ENCODE measurements around the gene GLT1D1. TPM values are rescaled to one million over a fixed set of nuclear protein-coding genes. Genes with fewer than 3 reads are reported as not detected.

Gene GLT1D1
- total RNA-seq, 2 donors from 2014 or later = 0.17 to 0.45 TPM

- no peak overlapping the region for H3K9ac ChIP-seq (ENCODE audit: low read depth in 2 of 2, low read length in 2 of 2)
- H3K4me1 ChIP-seq = no peaks in the 10 kb centered on the region
- DNase-seq = no peak
- H3K27ac ChIP-seq = no peak overlapping the region
- H3K4me3 ChIP-seq = no peak overlapping the region
- H3K9me3 ChIP-seq = no peaks in the 10 kb centered on the region
- no peak for TF ChIP-seq CTCF (IDR thresholded peaks at IDR 0.05)
- intact Hi-C loops (cut with DNase I) = no loop called here
- no peaks in the 10 kb centered on the region for H3K36me3 ChIP-seq
- H3K27me3 ChIP-seq = peaks cover 3% of the 10 kb centered on the region
Observed at GRCh38 chr12:128853600-128854197, 421 bp downstream of the GLT1D1 start.

GRCh38 chr12:128856035-128856790, 2.9 kb downstream of the GLT1D1 start:
- H3K9ac ChIP-seq (ENCODE audit: low read depth in 2 of 2, low read length in 2 of 2) = no peak overlapping the region
- no peaks in the 10 kb centered on the region for H3K4me1 ChIP-seq
- H3K27me3 ChIP-seq = peaks cover 3% of the 10 kb centered on the region
- no peak for DNase-seq
- no peaks in the 10 kb centered on the region for H3K36me3 ChIP-seq
- H3K9me3 ChIP-seq = no peaks in the 10 kb centered on the region
- no peak overlapping the region for H3K27ac ChIP-seq
- H3K4me3 ChIP-seq = no peak overlapping the region
- TF ChIP-seq CTCF (IDR thresholded peaks at IDR 0.05) = no peak
- intact Hi-C loops (cut with DNase I) = no loop called here

- no peak overlapping the region for H3K27ac ChIP-seq
- no peak for TF ChIP-seq CTCF (IDR thresholded peaks at IDR 0.05)
- no peaks in the 10 kb centered on the region for H3K4me1 ChIP-seq
- no peak overlapping the region for H3K9ac ChIP-seq (ENCODE audit: low read depth in 2 of 2, low read length in 2 of 2)
- no peaks in the 10 kb centered on the region for H3K9me3 ChIP-seq
- intact Hi-C loops (cut with DNase I) = no loop called here
- H3K36me3 ChIP-seq = no peaks in the 10 kb centered on the region
- DNase-seq = no peak
- H3K4me3 ChIP-seq = no peak overlapping the region
- peaks cover 3% of the 10 kb centered on the region for H3K27me3 ChIP-seq
Observed at GRCh38 chr12:128856791-128857078, 3.5 kb downstream of the GLT1D1 start.

DNA sequence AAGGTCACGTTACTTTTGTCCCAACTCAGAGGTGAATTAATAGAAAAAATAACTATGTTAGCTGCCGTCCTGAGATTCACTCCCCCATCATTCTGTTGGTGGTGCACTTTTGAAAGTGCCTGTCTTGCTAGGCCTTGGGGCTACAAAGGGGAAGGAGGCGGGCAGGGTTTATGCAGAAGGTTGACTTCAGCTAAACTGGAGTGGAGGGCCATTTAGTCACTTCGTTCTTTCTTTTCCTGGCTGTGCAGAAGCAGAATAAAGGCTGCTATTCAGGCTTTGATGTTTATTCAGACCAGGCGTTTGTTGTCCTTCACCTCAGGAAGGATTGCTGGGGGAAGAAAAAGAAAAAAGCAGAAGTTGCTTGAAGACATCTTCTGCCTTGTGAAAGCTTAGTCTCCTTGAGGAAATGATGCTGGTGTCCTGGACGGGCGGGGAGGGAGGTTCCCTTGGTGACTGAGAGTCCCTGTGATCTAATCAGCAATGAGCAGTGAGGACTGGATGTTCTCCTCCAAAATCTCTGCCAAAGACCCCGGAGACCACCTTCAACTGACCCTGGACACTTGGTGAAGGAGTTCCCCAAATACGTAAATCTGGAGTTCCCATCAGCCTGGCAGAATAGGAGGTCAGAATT, 4.0 kb downstream of the GLT1D1 start:
- Histone ChIP-seq H3K27ac (no peak overlapping the region), H3K9ac (ENCODE audit: low read depth in 2 of 2, low read length in 2 of 2) (no peak overlapping the region), H3K4me1 (no peaks in the 10 kb centered on the region), H3K4me3 (no peak overlapping the region), H3K27me3 (peaks cover 3% of the 10 kb centered on the region), H3K36me3 (no peaks in the 10 kb centered on the region), H3K9me3 (no peaks in the 10 kb centered on the region)
- TF ChIP-seq CTCF (IDR thresholded peaks at IDR 0.05) = no peak
- intact Hi-C loops (cut with DNase I) = no loop called here
- no peak for DNase-seq

DNA sequence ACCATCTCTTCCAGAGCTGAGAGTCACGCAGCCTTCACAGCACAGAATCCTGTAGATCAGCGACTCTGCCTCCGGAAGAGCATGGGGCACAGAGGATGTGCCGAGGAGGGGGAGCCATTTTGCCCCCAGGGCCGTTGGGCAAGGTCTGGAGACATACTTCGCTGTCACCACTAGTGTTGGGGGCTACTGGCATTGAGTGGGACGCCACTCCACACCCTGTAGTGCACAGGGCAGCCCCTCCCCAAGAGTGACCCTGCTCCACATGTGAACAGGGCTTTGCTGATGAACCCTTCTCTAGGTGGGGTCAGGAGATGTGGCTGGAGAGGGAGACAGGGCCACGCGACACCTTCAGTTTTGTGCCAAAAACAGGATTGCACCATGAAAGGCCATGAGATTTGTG, 6.0 kb downstream of the GLT1D1 start:
- Histone ChIP-seq H3K9me3 (no peaks in the 10 kb centered on the region), H3K36me3 (no peaks in the 10 kb centered on the region), H3K4me3 (no peak overlapping the region), H3K27ac (no peak overlapping the region), H3K9ac (ENCODE audit: low read depth in 2 of 2, low read length in 2 of 2) (no peak overlapping the region), H3K27me3 (peaks cover 3% of the 10 kb centered on the region), H3K4me1 (no peaks in the 10 kb centered on the region)
- no peak for DNase-seq
- TF ChIP-seq CTCF (IDR thresholded peaks at IDR 0.05) = no peak
- intact Hi-C loops (cut with DNase I) = no loop called here

All from colonic mucosa (tissue), 4 donors.